Rectal smooth muscle tissue (tissue), 1 donor: ENCODE measurements around the gene KDM6A.
"Not testable (repeated sequence)": the region's sequence is repeated elsewhere in the genome, so short reads cannot be mapped to it uniquely, and the experiment has no call there.

Source experiments
- H3K27ac ChIP-seq: one replicate; pipeline ENCODE4 v1.7.0; 2013; ENCODE audit warnings: low read depth, low read length, inconsistent platforms
- H3K27me3 ChIP-seq: one replicate; pipeline ENCODE4 v1.7.0; 2013; ENCODE audit warnings: low read length; ENCODE audit not compliant: control insufficient read depth, insufficient read depth
- H3K36me3 ChIP-seq: one replicate; pipeline ENCODE4 v1.7.0; 2013; ENCODE audit warnings: low read length; ENCODE audit not compliant: control insufficient read depth, insufficient read depth
- H3K4me1 ChIP-seq: one replicate; pipeline ENCODE4 v1.7.0; 2013; ENCODE audit warnings: low read length; ENCODE audit not compliant: control insufficient read depth, insufficient read depth
- H3K4me3 ChIP-seq: one replicate; pipeline ENCODE4 v1.7.0; 2013; ENCODE audit warnings: low read length
- H3K9ac ChIP-seq: one replicate; pipeline ENCODE4 v1.7.0; 2013; ENCODE audit warnings: low read length

KDM6A gene

GRCh38 chrX:44896876-44897186 lies 23.8 kb downstream of the KDM6A start:
- no peak overlapping the region for H3K27ac ChIP-seq
- no peak overlapping the region for H3K9ac ChIP-seq
- H3K36me3 ChIP-seq = no peaks in the 10 kb centered on the region
- H3K4me3 ChIP-seq = no peak overlapping the region
- H3K27me3 ChIP-seq = no peaks in the 10 kb centered on the region
- H3K4me1 ChIP-seq = no peaks in the 10 kb centered on the region

GRCh38 chrX:44897539-44897938 lies 24.6 kb downstream of the KDM6A start:
- Histone ChIP-seq H3K9ac (no peak overlapping the region), H3K27ac (no peak overlapping the region), H3K4me1 (no peaks in the 10 kb centered on the region), H3K36me3 (no peaks in the 10 kb centered on the region), H3K4me3 (no peak overlapping the region), H3K27me3 (no peaks in the 10 kb centered on the region)

DNA sequence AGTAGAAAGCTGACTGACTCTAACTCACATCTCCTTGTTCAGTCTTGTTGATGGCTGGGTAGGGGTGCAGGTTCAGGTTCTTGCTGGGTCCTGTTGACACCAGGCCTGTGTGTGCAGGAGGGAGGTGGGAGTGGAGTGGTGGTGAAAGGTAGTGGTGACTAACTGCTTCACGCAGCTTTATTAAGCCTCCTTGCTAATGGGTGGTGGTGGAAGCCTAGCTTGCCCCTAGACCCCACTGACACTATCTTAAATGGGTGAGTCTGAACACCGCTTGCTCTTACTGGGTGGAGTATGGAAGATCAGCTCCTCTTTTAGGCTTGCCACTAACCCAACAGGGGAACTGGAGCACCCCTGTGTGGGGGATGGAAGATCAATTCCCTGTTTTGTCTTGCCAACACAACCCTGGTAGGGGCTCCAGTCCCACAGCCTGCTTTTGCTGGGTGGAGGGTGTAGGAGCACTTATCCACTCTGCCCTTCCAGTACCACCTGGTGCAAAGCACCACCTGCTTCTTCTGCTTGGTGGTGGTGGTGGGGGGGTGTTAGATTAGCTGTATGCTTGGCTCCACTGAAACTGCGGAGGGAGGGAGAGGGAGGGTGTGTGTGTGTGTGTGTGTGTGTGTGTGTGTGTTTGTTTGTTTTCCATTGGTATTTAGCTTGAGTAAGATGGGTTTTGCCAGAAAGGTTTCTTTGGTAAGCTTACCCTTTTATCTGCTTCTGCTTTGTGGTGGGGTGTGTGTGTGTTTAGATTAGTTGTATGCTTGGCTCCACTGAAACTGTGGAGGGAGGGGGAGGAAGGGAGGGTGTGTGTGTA lies 25.6 kb downstream of the KDM6A start:
- no peak overlapping the region for H3K4me3 ChIP-seq
- H3K4me1 ChIP-seq = no peaks in the 10 kb centered on the region
- no peaks in the 10 kb centered on the region for H3K36me3 ChIP-seq
- no peak overlapping the region for H3K9ac ChIP-seq
- H3K27ac ChIP-seq = no peak overlapping the region
- H3K27me3 ChIP-seq = no peaks in the 10 kb centered on the region

GRCh38 chrX:44899946-44900345 lies 27.0 kb downstream of the KDM6A start:
- Histone ChIP-seq H3K36me3 (no peaks in the 10 kb centered on the region), H3K4me3 (no peak overlapping the region), H3K27ac (no peak overlapping the region), H3K9ac (no peak overlapping the region), H3K4me1 (no peaks in the 10 kb centered on the region), H3K27me3 (no peaks in the 10 kb centered on the region)

GRCh38 chrX:44903107-44903506 lies 30.1 kb downstream of the KDM6A start:
- Histone ChIP-seq H3K36me3 (no peaks in the 10 kb centered on the region), H3K4me3 (no peak overlapping the region), H3K27me3 (no peaks in the 10 kb centered on the region), H3K9ac (no peak overlapping the region), H3K4me1 (no peaks in the 10 kb centered on the region), H3K27ac (no peak overlapping the region)

GRCh38 chrX:44903830-44904530 lies 31.0 kb downstream of the KDM6A start:
- H3K4me1 ChIP-seq = no peaks in the 10 kb centered on the region

DNA sequence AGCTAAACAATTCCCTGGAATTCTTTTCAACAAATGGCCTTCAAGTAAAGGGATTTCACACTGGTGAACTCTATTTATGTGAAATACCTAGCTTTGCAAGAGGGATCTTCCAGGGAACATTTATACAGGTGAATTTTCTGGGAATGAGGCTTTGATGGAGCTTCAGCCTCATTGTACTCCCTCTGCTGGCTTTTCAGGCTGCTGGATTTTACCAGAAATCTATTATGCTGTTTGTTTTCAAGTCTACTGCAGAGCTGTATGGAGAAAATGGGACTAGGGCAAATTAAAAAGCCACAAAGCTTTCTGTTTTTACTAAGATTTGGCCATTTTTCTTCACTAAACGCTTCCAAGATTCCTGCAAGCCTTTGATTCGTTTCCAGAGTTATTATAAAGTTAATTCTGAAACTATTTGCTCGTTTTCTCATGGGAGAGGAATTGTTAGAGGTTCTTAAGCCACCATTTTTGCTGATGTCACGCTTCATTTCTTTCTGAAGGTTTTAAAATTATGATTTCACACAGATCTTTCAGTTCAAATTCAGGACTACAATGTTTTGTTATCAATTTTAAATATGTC lies 31.6 kb downstream of the KDM6A start:
- Histone ChIP-seq H3K4me1 (no peaks in the 10 kb centered on the region), H3K4me3 (no peak overlapping the region)

More at GRCh38 chrX:44903830-44904530, 31.0 kb downstream of the KDM6A start:
- Histone ChIP-seq H3K9ac (no peak overlapping the region), H3K27ac (no peak overlapping the region), H3K4me3 (no peak overlapping the region), H3K27me3 (no peaks in the 10 kb centered on the region), H3K36me3 (no peaks in the 10 kb centered on the region)

DNA sequence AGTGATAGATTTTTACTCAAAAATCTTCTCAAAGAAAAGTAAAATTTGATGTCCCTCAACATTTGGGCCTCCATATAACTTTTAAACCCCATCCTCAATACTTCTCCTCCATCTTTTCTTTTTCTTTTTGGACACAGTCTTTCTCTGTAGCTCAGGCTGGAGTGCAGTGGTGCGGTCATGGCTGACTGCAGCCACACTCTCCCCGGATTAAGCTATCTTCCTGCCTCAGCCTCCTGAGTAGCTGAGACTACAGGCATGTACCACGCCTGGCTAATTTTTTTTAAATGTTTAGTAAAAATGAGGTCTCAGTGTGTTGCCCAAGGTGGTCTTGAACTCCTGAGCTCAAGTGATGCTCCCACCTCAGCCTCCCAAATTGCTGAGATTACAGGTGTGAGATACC lies 33.1 kb downstream of the KDM6A start:
- no peak overlapping the region for H3K4me3 ChIP-seq
- no peaks in the 10 kb centered on the region for H3K27me3 ChIP-seq
- no peak overlapping the region for H3K9ac ChIP-seq
- H3K4me1 ChIP-seq = no peaks in the 10 kb centered on the region
- H3K27ac ChIP-seq = no peak overlapping the region
- H3K36me3 ChIP-seq = no peaks in the 10 kb centered on the region

More for the DNA sequence above, 31.6 kb downstream of the KDM6A start:
- no peak overlapping the region for H3K27ac ChIP-seq
- no peak overlapping the region for H3K9ac ChIP-seq
- no peaks in the 10 kb centered on the region for H3K27me3 ChIP-seq
- no peaks in the 10 kb centered on the region for H3K36me3 ChIP-seq

DNA sequence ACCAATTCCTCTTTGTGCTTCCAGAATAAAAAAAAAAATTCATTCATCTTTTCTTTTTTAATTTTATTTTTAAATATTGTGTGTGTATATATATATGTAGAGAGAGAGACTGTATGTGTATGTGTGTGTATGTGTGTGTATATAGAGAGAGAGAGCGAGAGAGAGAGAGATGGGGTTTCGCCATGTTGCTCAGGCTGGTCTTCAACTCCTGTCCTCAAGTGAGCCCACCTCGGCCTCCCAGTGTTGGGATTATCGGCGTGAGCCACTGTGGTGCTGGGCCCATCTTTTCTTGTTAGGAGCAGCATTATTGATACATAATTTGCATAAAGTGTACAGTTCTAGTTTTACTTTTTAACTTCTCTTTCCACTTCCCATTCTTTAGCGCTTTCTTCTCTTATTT lies 33.6 kb downstream of the KDM6A start:
- Histone ChIP-seq H3K4me3 (no peak overlapping the region), H3K9ac (no peak overlapping the region), H3K27ac (no peak overlapping the region), H3K27me3 (no peaks in the 10 kb centered on the region), H3K36me3 (no peaks in the 10 kb centered on the region), H3K4me1 (no peaks in the 10 kb centered on the region)

DNA sequence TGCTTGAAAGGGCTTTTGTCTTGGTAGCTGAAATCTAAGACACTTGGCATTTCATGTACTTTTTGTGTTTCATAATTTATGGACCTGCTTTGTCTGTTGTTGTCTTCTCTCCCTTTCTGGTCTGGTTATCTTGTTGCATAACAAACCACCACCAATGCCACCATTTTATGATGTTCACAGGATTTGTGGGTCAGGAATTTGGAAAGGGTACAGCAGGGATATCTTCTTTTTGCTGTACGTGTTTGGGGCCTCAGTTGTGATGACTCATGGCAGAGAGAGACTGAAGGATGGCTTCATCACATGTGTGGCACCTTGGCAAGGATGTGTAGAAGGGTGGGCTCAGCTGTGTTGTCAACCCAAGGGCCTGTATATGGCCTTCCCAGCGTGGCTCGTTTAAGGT lies 35.2 kb downstream of the KDM6A start:
- H3K36me3 ChIP-seq = no peaks in the 10 kb centered on the region
- no peaks in the 10 kb centered on the region for H3K27me3 ChIP-seq
- no peak overlapping the region for H3K4me3 ChIP-seq
- no peaks in the 10 kb centered on the region for H3K4me1 ChIP-seq
- no peak overlapping the region for H3K9ac ChIP-seq
- H3K27ac ChIP-seq = no peak overlapping the region

- H3K9ac ChIP-seq = no peak overlapping the region
- no peaks in the 10 kb centered on the region for H3K27me3 ChIP-seq
- H3K36me3 ChIP-seq = no peaks in the 10 kb centered on the region
- no peak overlapping the region for H3K4me3 ChIP-seq
- H3K27ac ChIP-seq = no peak overlapping the region
- H3K4me1 ChIP-seq = no peaks in the 10 kb centered on the region
Measured at GRCh38 chrX:44908827-44909226, 35.8 kb downstream of the KDM6A start.

GRCh38 chrX:44910508-44910907 lies 37.5 kb downstream of the KDM6A start:
- not testable (repeated sequence) for H3K9ac ChIP-seq, H3K4me1 ChIP-seq, H3K27me3 ChIP-seq, H3K27ac ChIP-seq, H3K4me3 ChIP-seq, H3K36me3 ChIP-seq
